IPS-18a (cell line): ENCODE data around the gene SUPV3L1.
"Not testable (repeated sequence)": the region's sequence is repeated elsewhere in the genome, so short reads cannot be mapped to it uniquely, and the experiment has no call there.

ENCODE experiments used
- H3K27ac ChIP-seq: one replicate; pipeline ENCODE4 v1.5.1; 2013; ENCODE audit warnings: low read length
- H3K27me3 ChIP-seq: one replicate; pipeline ENCODE4 v1.6.1; 2013; ENCODE audit warnings: mild to moderate bottlenecking, low read length; ENCODE audit not compliant: control insufficient read depth, insufficient read depth
- H3K36me3 ChIP-seq: one replicate; pipeline ENCODE4 v1.6.1; 2013; ENCODE audit warnings: low read depth, low read length; ENCODE audit not compliant: control insufficient read depth
- H3K4me1 ChIP-seq: one replicate; pipeline ENCODE4 v1.6.1; 2013; ENCODE audit warnings: low read depth, low read length; ENCODE audit not compliant: control insufficient read depth
- H3K4me3 ChIP-seq: one replicate; pipeline ENCODE4 v1.5.1; 2013; ENCODE audit warnings: low read length
- H3K9ac ChIP-seq: one replicate; pipeline ENCODE4 v1.6.1; 2013; ENCODE audit warnings: mild to moderate bottlenecking, low read length, moderate library complexity
- H3K9me3 ChIP-seq: one replicate; pipeline ENCODE4 v1.6.1; 2013; ENCODE audit warnings: low read depth, low read length; ENCODE audit not compliant: control insufficient read depth

Gene SUPV3L1

DNA sequence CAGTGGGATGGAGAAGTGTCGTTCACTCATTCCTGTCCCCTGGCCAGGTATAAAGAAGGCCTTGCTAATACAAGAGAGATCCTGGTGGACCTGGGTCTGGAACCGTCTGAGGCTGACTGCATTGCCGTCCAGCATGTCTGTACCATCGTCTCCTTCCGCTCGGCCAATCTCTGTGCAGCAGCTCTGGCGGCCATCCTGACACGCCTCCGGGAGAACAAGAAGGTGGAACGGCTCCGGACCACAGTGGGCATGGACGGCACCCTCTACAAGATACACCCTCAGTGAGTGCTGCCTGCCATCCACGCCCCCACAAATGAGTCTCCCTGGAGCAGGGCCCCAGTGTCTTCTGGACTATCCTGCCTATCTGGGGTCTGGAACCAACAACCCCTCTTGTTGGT lies 67.3 kb downstream of the SUPV3L1 start:
- Histone ChIP-seq H3K9ac (no peak overlapping the region), H3K27me3 (no peaks in the 10 kb centered on the region), H3K27ac (no peak overlapping the region), H3K9me3 (no peaks in the 10 kb centered on the region), H3K36me3 (no peaks in the 10 kb centered on the region), H3K4me3 (no peak overlapping the region), H3K4me1 (no peaks in the 10 kb centered on the region)

DNA sequence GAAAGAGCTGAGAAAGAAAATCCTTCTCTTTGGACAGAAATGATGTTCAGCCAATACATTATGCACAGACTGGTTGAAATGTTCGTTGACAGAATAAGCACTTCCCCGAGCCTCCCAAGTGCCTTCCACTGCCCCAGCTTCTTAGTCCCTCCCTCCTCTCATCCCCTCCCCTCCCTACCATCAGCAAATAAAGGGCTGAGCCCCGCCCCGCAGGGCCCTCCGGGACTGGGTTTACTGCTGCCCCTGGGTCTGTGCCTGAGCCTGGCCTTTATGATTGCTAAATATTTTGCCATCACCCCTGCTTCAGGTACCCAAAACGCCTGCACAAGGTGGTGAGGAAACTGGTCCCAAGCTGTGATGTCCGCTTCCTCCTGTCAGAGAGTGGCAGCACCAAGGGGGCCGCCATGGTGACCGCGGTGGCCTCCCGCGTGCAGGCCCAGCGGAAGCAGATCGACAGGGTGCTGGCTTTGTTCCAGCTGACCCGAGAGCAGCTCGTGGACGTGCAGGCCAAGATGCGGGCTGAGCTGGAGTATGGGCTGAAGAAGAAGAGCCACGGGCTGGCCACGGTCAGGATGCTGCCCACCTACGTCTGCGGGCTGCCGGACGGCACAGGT lies 68.2 kb downstream of the SUPV3L1 start:
- no peak overlapping the region for H3K27ac ChIP-seq
- H3K9me3 ChIP-seq, result no peaks in the 10 kb centered on the region
- H3K36me3 ChIP-seq, result no peaks in the 10 kb centered on the region
- H3K4me3 ChIP-seq, result no peak overlapping the region
- no peaks in the 10 kb centered on the region for H3K4me1 ChIP-seq
- H3K9ac ChIP-seq, result no peak overlapping the region
- no peaks in the 10 kb centered on the region for H3K27me3 ChIP-seq

DNA sequence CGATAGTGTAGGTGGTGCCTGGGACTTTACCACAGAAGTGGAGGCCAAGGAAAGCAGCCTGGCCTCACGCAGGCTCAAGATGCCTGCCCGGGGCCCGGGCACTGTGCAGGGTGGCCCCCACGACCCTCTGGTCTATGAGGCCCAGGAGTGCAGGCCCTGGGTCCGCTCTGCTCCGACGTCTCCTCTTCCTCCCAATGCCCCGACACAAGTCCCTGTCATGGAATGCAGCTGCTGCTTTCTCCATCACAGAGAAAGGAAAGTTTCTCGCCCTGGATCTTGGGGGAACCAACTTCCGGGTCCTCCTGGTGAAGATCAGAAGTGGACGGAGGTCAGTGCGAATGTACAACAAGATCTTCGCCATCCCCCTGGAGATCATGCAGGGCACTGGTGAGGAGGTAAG lies 70.0 kb downstream of the SUPV3L1 start:
- no peaks in the 10 kb centered on the region for H3K4me1 ChIP-seq
- no peaks in the 10 kb centered on the region for H3K27me3 ChIP-seq
- no peaks in the 10 kb centered on the region for H3K36me3 ChIP-seq
- no peak overlapping the region for H3K4me3 ChIP-seq
- no peak overlapping the region for H3K27ac ChIP-seq
- no peaks in the 10 kb centered on the region for H3K9me3 ChIP-seq
- H3K9ac ChIP-seq, result no peak overlapping the region

DNA sequence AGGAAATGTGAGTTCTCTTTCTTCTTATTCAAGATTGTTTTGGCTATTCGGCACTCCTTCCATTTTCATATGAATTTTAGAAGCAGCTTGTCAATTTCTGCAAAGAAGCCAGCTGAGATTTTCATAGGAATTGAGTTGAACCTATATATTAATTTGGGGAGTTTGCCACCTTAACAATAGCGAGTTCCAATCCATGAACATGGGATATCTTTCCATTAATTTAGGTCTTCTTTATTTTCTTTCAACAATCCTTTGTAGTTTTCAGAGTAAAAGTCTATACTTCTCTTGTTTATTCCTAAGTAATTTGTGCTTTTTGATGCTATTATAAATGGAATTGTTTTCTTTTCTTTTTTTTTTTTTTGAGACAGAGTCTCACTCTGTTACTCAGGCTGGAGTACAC lies 71.4 kb downstream of the SUPV3L1 start:
- H3K36me3 ChIP-seq, H3K4me3 ChIP-seq, H3K9ac ChIP-seq, H3K27ac ChIP-seq, H3K27me3 ChIP-seq, H3K9me3 ChIP-seq, H3K4me1 ChIP-seq: not testable (repeated sequence)

DNA sequence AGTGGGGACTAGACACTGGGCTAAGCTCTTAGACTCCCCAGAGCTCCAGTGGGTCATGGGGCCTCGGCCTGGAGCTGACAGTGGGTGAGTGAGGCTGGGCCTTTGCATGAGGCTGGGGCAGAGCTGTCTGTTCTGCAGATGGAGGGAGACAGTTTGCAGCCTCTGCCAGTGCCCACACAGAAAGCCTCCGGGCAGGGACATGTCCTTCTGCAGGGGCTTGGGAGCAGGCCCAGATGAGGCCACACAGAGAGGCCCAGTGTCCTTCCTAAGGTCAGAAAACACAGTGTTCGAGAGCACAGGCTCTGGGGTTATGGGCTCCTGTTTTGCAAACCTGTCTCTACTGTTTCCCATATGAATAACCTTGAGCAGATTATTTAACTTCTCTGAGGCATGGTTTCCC lies 73.1 kb downstream of the SUPV3L1 start:
- H3K9ac ChIP-seq, result no peak overlapping the region
- no peaks in the 10 kb centered on the region for H3K9me3 ChIP-seq
- no peaks in the 10 kb centered on the region for H3K36me3 ChIP-seq
- no peaks in the 10 kb centered on the region for H3K4me1 ChIP-seq
- no peaks in the 10 kb centered on the region for H3K27me3 ChIP-seq
- H3K27ac ChIP-seq, result no peak overlapping the region
- H3K4me3 ChIP-seq, result no peak overlapping the region

DNA sequence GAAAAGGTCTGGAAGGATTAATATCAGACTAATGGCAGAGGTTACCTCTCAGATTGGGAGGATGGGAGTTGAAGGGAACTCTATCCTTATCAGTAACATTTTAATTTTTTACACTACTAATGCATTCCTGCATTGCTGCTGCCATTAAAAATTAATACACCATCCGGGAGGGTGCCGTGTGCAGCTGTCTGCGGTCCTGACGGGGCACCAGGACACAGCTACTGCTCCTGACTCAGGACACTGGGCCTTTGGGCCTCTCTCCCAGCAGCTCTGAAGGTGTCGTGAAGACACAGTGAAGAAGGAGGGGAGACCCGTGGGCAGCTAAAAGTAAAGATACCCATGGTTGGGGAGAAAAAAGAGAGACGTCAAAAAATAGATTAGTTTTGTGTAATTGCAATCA lies 74.8 kb downstream of the SUPV3L1 start:
- Histone ChIP-seq H3K4me1 (no peaks in the 10 kb centered on the region), H3K27me3 (no peaks in the 10 kb centered on the region), H3K9me3 (no peaks in the 10 kb centered on the region), H3K36me3 (no peaks in the 10 kb centered on the region), H3K9ac (no peak overlapping the region), H3K27ac (no peak overlapping the region), H3K4me3 (no peak overlapping the region)
